CD4-positive, alpha-beta T cell treated with Interleukin-6 for 4 hours (primary cell): ENCODE data around the gene DGKH.
"Not testable (repeated sequence)": the region's sequence is repeated elsewhere in the genome, so short reads cannot be mapped to it uniquely, and the experiment has no call there.

Source experiments
- DNase-seq: peaks from one replicate; pipeline ENCODE4 v3.0.0-alpha.2; 2020; ENCODE audit warnings: mixed read lengths

DGKH gene

DNA sequence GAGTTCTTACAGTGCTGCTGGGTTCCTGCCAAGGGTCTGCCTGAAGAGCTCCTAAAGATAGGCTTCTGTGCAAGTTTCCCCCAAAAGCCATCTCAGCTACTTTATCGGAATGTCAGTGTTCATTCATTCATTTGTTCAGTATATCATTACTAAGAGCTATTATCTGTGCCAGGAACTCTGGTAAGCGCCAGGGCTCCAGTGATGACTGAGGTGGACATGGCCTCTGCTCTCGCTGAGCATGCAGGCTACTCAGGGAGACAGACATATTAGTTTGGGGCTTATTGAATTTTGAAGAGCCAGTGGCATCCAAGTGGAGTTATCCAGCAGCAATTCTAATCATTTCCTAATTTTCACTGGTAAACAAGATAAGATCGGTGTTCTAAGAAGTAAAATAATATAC, 65.8 kb downstream of the DGKH start:
- no peak for DNase-seq

DNA sequence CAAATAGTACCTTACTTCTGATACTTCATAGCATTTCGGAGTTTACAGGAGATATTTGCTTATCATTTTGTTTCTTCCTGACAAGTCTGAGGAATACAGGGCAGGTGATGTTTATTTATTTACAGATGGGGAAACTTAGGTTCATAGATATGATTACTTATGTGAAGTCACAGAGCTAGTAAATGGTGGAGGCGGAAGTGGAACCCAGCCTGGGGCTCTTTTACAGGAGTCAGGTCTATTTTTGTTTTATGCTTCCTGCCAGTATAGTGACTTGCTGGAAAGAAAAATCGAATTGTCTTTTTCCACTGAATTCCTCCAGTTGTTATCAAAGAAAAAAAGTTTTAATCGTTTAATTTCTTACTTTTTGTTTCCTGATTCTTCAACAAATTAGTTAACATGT, 66.5 kb downstream of the DGKH start:
- DNase-seq, result no peak

GRCh38 chr13:42116225-42116624, 67.8 kb downstream of the DGKH start:
- no peak for DNase-seq

GRCh38 chr13:42119041-42119440, 70.6 kb downstream of the DGKH start:
- DNase-seq, result no peak

DNA sequence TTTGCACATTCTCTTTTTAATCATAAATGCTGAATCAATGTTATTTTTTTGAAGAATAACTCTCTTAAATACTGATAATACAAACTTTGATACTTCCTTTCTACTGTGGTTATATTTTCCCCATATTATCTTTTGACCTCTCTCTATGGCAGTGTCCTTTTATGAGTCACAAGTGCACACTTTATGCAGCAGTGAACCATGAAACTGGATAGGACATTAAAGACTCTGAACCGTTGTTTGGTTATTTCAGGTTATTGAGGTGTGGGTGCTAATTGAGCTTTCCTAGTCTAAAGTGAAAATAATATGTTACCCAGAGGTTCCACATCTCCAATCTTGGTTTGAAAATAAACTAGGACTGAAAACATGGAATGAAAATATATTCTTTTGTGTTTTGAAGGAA, 71.4 kb downstream of the DGKH start:
- DNase-seq, result no peak

- DNase-seq, result no peak
Observed at GRCh38 chr13:42123600-42123999, 75.2 kb downstream of the DGKH start.

DNA sequence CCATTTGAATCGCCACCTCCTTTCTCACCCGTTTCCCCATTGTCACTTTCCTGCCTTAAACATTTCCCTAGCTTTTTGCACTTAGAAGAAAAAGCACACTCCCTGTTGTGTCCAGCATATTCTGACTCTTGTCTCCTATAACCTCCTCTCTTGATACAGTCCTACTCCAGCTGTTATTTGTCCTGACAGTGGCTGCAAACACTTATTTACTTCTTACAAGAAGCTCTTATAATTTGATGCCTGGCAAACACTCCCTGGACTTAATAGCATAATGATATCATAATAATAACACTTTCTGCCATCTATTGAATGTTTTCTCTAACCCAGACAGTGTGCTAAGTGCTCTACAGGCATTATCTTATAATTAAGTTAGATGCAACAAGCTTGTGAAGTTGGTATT, 76.6 kb downstream of the DGKH start:
- no peak for DNase-seq

DNA sequence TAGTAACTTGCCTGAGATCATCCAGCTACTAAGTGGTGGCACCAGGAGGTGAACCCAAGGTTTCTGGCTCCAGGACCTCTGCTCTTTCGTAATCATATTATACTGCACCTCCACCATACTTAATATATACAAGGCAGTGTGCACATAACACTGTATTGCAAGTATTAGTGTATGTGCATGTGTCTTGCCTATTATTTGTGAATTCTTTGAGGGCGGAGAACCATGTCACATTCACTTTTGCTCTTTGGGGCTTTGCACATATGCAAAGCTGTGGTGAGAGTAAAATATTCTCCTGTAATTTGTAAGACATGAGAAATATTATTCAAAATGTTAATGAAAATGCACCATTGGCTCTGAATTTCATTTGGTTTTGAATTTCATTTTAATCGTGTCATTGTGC, 78.6 kb downstream of the DGKH start:
- DNase-seq, result no peak

GRCh38 chr13:42129033-42129432, 80.6 kb downstream of the DGKH start:
- DNase-seq, result no peak

DNA sequence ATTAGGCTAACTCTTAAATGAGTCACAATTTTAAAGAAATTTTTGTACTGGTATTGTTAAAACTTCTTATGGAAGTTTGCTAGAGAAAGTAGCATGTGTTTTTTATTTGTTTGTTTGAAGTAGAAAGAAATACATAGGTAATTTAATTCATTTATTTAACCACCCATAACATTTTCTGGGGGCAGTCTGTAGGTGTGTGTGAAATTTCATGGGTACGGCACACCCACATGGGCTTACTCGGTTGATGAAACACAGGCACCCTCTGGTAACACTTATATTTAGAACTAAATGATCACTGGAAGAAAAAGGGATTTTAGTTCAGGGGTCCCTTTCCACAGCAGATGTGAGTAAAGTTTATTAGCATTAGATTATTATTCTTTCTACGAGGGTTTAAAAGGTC, 88.1 kb downstream of the DGKH start:
- DNase-seq, result no peak

DNA sequence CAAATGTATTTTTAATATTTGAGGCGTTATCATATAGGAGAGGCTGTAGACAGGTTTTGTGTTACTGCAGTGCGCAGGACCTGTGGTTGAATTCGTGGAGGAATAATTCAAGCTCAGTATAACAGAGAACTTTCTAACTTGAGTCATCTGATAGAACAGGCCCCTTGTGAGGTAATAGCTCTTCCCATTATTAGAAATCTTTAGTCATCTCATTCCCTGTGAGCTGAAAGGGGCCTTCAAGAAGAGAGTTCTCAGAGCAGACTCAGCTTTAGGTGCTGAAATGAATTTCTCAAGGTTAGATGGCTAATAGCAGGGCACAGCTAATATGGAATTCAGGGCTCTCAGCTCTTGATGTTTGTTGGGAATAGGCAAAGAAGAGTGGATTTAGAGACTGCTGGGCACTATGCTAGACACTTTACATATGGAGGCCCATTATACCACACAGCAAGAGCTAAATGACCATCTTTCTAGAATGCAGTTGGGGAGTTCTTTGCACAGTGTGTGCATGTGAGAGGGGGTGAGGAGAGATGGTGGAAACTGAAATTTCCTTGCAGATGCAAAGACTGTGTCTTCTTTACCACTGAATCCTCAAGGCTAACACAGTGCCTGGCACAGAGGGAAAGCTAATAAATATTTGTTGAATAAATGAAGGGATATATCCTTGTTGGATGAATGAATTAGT, 89.5 kb downstream of the DGKH start:
- DNase-seq, result no peak

- DNase-seq, result no peak
Observed at GRCh38 chr13:42140494-42140893, 92.0 kb downstream of the DGKH start.

DNA sequence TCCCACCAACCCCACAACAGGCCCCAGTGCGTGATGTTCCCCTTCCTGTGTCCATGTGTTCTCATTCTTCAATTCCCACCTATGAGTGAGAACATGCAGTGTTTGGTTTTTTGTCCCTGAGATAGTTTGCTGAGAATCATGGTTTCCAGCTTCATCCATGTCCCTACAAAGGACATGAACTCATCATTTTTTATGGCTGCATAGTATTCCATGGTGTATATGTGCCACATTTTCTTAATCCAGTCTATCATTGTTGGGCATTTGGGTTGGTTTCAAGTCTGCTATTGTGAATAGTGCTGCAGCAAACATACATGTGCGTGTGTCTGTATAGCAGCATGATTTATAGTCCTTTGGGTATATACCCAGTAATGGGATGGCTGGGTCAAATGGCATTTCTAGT, 92.6 kb downstream of the DGKH start:
- DNase-seq, result not testable (repeated sequence)

DNA sequence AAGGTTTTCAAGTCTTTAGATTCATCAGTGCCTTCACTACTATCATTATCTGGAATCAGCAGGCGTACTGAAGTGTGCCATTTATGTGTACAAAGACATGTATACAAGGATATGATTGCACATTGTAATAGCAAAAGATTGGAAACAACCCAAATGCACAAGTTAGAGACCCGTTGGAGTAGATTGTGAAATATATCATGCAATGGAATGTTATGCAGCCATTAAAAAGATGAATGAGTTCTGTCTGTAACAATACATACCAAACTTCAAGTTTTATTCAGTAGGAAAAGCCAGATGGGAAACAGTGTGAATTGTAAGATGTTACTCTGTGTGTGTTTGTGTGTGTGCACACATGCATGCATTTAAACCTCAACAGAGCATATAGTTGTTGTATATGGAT, 97.9 kb downstream of the DGKH start:
- no peak for DNase-seq

DNA sequence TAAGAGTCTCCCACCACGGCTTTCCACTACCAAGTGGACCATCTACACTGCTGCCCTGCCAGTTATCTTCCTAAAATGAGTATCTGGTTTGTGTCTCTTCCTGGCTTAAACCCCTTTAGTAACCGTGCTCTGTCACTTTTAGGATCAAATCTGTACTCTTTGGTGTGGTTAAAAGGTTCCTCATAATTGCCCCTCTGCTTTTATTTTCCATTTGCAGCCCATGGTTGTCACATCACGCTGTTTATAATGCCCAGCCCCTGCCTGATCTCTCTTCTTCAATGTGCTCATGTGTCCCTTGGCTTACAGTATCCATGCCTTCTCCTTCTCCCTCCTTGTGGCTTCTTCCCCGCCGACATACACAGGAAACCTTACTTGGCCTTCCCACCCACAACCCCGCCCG, 100.1 kb downstream of the DGKH start:
- no peak for DNase-seq

DNA sequence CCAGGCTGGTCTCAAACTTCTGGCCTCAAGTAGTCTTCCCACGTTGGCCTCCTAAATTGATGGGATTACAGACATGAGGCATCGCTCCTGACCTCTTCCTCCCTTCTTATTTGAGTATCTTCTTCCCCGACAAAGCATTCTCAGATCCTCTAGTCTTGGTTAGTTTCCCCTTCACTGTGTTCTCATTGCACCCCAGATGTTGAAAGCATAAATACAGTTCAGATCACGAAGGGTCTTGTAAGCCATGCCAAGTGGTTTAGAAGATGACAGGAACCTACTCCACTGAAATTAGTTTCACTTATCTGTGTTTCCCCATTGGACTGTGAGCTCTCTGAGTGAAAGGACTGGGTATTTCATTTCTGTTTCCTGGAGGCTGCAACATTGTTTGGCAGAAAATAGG, 100.7 kb downstream of the DGKH start:
- DNase-seq, result no peak

DNA sequence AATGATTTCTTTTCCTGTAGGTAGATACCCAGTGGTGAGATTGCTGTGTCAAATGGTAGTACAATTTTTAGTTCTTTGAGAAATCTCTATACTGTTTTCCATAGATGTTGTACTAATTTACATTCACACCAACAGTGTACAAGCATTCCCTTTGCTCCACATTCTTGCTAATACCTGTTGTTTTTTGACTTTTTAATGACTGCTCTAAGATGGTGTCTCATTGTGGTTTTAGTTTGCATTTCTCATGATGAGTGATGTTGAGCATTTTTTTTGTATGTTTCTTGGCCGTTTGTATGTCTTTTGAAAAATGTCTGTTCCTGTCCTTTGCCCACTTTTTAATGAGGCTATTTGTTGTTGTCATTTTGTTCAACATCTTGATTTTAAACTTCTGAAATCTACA, 103.3 kb downstream of the DGKH start:
- DNase-seq, result no peak

- DNase-seq, result no peak
Observed at GRCh38 chr13:42152495-42152894, 104.0 kb downstream of the DGKH start.

DNA sequence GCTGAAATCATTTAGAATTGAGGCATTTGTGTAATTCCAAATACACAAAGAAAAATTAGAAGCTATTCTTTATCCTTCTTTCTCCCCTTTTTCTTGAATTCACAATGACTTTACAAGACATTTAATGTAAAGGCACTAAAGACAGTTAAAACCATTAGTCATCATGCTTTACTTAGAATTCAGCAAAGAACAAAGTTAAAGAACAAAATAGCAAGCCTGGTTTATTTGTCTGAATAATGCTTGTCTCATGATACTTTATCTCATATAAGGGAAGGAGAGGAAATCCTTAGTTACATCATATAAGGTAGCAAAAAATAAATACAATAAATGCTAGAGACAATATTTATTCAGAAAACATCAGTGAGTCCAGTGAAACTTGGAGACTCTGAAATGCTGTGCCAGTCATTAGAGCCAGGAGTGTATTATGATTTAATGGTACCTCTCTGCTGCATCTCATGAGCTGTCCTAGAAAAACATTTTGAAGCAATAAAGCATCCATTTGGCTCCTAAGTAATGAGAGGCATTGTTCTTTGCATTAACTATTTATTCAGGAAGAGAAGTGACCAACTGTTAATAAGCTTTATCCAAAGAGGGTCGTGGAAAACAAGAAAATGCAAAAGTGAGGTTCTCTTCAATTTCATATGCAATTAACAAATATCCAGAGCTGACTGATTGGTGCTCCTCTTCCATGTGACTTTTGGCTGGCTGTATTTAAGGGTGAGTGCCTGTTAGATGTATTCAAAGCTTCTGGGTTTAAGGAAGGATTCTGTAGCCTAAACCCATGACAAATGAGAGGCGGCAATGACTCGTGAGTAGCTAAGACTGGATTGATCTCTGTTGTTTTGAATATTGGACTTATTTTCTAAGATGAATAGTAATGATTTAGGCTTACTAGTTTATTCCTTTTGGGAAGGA, 105.0 kb downstream of the DGKH start:
- DNase-seq, result no peak

GRCh38 chr13:42155251-42155650, 106.8 kb downstream of the DGKH start:
- no peak for DNase-seq

DNA sequence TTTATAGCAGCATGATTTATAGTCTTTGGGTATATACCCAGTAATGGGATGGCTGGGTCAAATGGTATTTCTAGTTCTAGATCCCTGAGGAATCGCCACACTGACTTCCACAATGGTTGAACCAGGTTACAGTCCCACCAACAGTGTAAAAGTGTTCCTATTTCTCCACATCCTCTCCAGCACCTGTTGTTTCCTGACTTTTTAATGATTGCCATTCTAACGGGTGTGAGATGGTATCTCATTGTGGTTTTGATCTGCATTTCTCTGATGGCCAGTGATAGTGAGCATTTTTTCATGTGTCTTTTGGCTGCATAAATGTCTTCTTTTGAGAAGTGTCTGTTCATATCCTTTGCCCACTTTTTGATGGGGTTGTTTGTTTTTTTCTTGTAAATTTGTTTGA, 114.9 kb downstream of the DGKH start:
- not testable (repeated sequence) for DNase-seq

DNA sequence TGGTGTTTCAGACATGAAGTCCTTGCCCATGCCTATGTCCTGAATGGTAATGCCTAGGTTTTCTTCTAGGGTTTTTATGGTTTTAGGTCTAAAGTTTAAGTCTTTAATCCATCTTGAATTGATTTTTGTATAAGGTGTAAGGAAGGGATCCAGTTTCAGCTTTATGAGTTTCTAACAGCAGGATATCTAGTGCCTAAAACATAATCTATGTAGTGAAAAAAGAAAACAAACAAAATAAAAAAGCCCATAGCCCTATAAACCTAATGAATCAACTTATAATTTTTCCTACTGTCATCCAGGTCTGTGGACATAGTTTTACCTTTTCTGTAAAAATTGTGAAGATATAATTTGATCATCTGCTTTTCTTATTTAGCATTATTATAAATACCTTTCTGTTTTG, 115.5 kb downstream of the DGKH start:
- DNase-seq, result not testable (repeated sequence)

DNA sequence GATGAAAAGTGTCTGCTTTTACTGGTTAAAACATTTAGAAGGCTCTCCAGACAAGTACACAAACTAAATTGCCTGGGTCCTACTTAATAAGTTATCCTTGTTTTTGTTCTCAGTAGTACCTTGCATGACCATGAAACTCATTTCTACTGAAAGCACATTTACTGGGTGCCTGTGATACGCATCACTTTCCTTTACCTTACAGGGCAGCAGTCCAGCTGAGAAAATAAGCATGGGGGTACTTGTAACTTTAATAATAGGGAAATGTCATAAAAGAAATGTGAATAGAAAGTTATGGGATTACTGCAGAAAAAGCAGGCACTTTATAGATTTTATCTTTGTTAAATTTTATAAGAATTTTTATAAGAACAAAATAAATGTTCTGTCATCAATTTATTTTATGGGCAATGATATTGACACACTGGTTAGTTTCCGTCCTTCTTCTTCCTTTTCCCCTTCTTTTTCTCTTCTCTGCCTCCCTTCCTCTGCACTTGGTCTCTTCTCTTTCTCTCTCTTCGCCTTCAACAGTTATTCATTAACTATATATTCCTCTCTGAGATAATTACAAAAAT, 116.2 kb downstream of the DGKH start:
- DNase-seq, result no peak

DNA sequence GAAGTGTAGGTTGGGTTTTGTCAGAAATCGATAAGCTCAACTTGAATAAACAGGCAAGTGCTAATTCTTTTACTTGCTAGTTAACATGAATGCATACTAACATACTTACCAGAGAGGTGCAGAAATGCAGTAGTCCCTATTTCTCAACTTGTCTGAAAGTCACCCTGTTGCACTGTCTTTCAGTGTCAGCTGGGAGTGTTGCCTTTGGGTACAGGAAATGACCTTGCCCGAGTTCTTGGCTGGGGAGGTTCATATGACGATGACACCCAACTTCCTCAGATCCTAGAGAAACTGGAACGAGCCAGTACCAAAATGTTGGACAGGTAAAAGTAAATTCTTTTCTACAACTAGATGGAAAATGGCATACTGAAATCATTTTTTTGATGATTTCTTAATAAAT, 120.0 kb downstream of the DGKH start:
- no peak for DNase-seq
